ENCODE data around the gene ARMC6.

ARMC6 gene

GRCh38 chr19:19033426-19034203 is at the start of gene ARMC6, which contains the start of gene SUGP2:
Gene ARMC6 (plus strand): TSS chr19:19033603. CDS start chr19:19034210, 607 bp downstream.
Gene SUGP2 (minus strand): TSS chr19:19033517. CDS start chr19:19031071, 2,446 bp downstream.
- ATAC-seq (ENCODE audit: insufficient read depth, low read depth) = peak; percentile 63

GRCh38 chr19:18984251-18984650 is 49.2 kb upstream of the ARMC6 start:
- TF ChIP-seq CTCF (IDR thresholded peaks at IDR 0.05; ENCODE audit: borderline replicate concordance, extremely low read depth, low read length, poor library complexity, severe bottlenecking) = no peak
- no peak for TF ChIP-seq EZH2 (IDR thresholded peaks at IDR 0.05; ENCODE audit: borderline replicate concordance, low read depth, low read length, severe bottlenecking)
- no peak overlapping the region for H3K27ac ChIP-seq (ENCODE audit: low read length)
- no peak overlapping the region for H3K4me3 ChIP-seq (ENCODE audit: low read depth in 1 of 2, low read length in 2 of 2)
- no peak overlapping the region for H3K9ac ChIP-seq (ENCODE audit: low read depth, low read length)
- no peak for ATAC-seq (ENCODE audit: insufficient read depth, low read depth)
- no peaks in the 10 kb centered on the region for H4K20me1 ChIP-seq (ENCODE audit: insufficient read depth, low read length)
- no peak overlapping the region for H3K4me2 ChIP-seq (ENCODE audit: insufficient read depth, low read length)
- H3K27me3 ChIP-seq (ENCODE audit: insufficient read depth, low read length, poor library complexity) = peaks cover 6% of the 10 kb centered on the region
- no peaks in the 10 kb centered on the region for H3K36me3 ChIP-seq (ENCODE audit: insufficient read depth, low read length)
- H3K79me2 ChIP-seq (ENCODE audit: insufficient read depth, low read length) = no peaks in the 10 kb centered on the region
- H3K4me1 ChIP-seq (ENCODE audit: insufficient read depth, low read length) = no peaks in the 10 kb centered on the region
- no peaks in the 10 kb centered on the region for H3K9me3 ChIP-seq (ENCODE audit: insufficient read depth, low read length, severe bottlenecking)
- no peak for DNase-seq
- H2AFZ ChIP-seq (ENCODE audit: low read depth, low read length) = no peak overlapping the region

More at GRCh38 chr19:19033426-19034203, at the start of gene ARMC6, which contains the start of gene SUGP2:
- DNase-seq = peak; percentile 94
- H3K79me2 ChIP-seq (ENCODE audit: insufficient read depth, low read length) = peaks cover 88% of the 10 kb centered on the region
- TF ChIP-seq EZH2 (IDR thresholded peaks at IDR 0.05; ENCODE audit: borderline replicate concordance, low read depth, low read length, severe bottlenecking) = no peak
- TF ChIP-seq CTCF (IDR thresholded peaks at IDR 0.05; ENCODE audit: borderline replicate concordance, extremely low read depth, low read length, poor library complexity, severe bottlenecking) = no peak
- no peaks in the 10 kb centered on the region for H3K27me3 ChIP-seq (ENCODE audit: insufficient read depth, low read length, poor library complexity)
- peak within 1 kb of the TSS; percentile 91 for H3K9ac ChIP-seq (ENCODE audit: low read depth, low read length)
- H3K4me1 ChIP-seq (ENCODE audit: insufficient read depth, low read length) = peaks cover 50% of the 10 kb centered on the region
- peak within 1 kb of the TSS; percentile 98 for H3K27ac ChIP-seq (ENCODE audit: low read length)
- H4K20me1 ChIP-seq (ENCODE audit: insufficient read depth, low read length) = peaks cover 41% of the 10 kb centered on the region
- peak within 1 kb of the TSS; percentile 88 for H2AFZ ChIP-seq (ENCODE audit: low read depth, low read length)
- H3K9me3 ChIP-seq (ENCODE audit: insufficient read depth, low read length, severe bottlenecking) = no peaks in the 10 kb centered on the region
- H3K4me3 ChIP-seq (ENCODE audit: low read depth in 1 of 2, low read length in 2 of 2) = peak within 1 kb of the TSS; percentile 86 to 88
- peaks cover 60% of the 10 kb centered on the region for H3K36me3 ChIP-seq (ENCODE audit: insufficient read depth, low read length)
- peak within 1 kb of the TSS; percentile 97 for H3K4me2 ChIP-seq (ENCODE audit: insufficient read depth, low read length)

GRCh38 chr19:18985257-18985656 is 48.1 kb upstream of the ARMC6 start:
- no peak for DNase-seq
- TF ChIP-seq CTCF (IDR thresholded peaks at IDR 0.05; ENCODE audit: borderline replicate concordance, extremely low read depth, low read length, poor library complexity, severe bottlenecking) (no peak), EZH2 (IDR thresholded peaks at IDR 0.05; ENCODE audit: borderline replicate concordance, low read depth, low read length, severe bottlenecking) (no peak)
- Histone ChIP-seq H3K79me2 (ENCODE audit: insufficient read depth, low read length) (no peaks in the 10 kb centered on the region), H3K36me3 (ENCODE audit: insufficient read depth, low read length) (no peaks in the 10 kb centered on the region), H3K4me2 (ENCODE audit: insufficient read depth, low read length) (no peak overlapping the region), H3K9me3 (ENCODE audit: insufficient read depth, low read length, severe bottlenecking) (no peaks in the 10 kb centered on the region), H2AFZ (ENCODE audit: low read depth, low read length) (no peak overlapping the region), H3K9ac (ENCODE audit: low read depth, low read length) (no peak overlapping the region), H4K20me1 (ENCODE audit: insufficient read depth, low read length) (no peaks in the 10 kb centered on the region; the same call in 1 of the 2 replicates), H3K27me3 (ENCODE audit: insufficient read depth, low read length, poor library complexity) (peaks cover 6% of the 10 kb centered on the region), H3K4me3 (ENCODE audit: low read depth in 1 of 2, low read length in 2 of 2) (no peak overlapping the region), H3K4me1 (ENCODE audit: insufficient read depth, low read length) (no peaks in the 10 kb centered on the region), H3K27ac (ENCODE audit: low read length) (no peak overlapping the region)
- ATAC-seq (ENCODE audit: insufficient read depth, low read depth) = no peak

Data from DND-41 (cell line).